GM19324 (cell line): ENCODE results near the gene SUN1.
A peak's percentile ranks its signal among the peaks of the same experiment; 100 is the strongest.

Experiments
- ATAC-seq: cut with Tn5 transposase; IDR thresholded peaks from one replicate; pipeline ENCODE4 v1.9.1; 2021; ENCODE audit warnings: mild to moderate bottlenecking, moderate library complexity; ENCODE audit not compliant: unreplicated experiment, low FRiP score

The SUN1 gene

DNA sequence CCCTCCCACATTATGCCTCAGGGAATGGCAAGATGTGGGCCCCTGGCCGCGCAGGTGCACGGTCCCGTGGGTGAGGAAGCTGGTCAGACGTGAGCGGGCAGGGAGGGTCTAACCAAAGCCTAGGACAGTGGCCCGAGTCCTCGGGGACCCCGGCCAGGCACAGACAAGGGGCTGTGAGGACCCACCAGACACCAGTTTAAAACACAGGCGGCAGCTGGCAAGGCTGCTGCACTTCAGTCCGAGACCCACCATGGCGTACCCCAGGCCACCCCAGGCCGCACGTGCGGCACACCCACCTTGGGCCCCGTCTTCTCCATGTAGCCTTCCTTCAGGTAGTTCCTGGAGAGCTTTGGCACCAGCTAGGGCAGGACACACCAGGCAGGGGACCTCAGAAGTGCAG, 67.5 kb downstream of the SUN1 start:
- ATAC-seq, result no peak

DNA sequence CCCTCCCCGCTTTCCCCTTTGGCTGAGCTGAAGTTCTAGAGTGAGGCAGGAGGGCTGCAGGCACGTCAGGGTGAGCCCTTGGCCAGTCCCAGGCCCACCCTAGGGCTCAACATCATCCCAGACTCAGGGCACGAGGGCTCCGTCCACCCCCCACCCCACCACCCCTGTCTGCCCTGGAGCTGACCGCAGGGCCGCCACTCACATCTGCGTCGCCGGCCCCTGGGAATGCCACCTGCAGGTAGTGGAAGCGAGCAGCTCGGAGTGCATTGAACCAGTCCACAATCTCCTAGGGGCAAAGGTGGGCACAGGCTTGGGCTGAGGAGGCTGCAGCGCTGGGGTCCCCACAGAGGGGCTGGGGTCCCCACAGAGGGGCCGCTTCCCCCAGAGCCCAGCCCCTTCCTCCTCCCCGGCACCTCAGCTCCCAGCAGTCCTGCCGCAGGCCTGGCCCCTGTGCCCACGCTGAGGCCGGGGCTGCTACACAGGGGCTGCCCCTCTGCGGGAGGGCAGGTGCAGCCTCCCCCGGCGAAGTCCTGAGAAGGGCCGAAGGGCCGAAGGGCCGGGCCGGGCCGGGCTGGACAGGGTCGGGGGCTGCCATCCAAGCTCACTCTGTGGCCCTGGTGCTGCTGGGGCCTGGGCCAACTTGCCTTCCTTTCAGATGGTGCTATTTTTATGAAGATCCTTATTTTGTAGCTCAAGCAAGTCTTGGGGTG, 68.2 kb downstream of the SUN1 start:
- no peak for ATAC-seq

DNA sequence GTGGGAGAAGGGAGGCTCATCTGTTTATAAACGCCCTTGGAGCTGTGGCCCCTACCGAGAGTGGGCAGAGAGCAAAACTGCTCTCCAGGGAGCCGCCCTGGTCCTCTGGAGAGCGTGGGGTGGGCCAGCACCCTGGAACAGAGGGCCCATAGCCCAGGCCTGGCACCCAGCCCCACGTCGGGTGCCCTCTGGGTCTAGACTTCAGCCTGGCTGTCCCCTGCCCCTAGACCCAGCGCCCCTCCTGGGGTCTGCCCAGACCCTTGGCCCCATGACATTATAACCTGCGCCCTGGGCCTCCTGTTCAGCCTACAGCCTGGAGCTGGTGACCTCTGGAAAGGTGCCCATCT, 68.7 kb downstream of the SUN1 start:
- ATAC-seq, result no peak

DNA sequence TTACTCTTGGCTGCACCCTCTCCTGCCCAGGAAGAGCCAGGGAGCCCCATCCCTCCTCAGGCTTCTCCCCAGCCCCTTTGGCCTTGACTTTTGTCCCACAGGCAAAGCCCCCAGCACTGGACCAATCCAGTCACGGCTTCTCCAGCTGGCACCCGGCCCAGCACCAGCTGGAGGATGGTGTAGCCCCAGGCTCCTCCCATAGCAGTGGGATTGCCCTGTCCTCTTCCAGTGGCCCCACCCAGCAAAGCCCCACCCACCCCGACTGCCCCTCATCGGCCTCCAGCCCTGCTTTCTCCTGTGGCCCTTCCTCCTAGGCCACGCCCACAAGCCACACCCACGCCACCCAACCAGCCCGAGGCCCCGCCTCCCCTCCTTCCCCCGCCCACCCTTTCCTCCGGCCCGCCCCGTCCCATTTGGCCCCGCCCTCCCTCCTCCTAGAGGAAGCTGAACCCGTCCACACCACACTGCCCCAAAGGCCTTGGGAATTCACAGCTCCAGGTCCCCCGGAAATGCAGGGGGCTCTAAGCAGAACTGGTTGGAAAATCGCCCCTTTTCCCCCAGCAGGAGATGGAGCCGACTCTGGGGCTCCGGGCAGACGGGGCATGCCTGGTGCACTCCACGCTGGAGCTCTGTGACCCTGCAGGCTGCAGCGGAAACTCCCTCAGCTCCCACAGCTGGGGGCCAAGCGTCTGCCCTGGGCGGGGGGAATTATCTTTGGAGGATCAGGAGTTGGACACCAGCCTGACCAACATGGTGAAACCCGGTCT, 69.3 kb downstream of the SUN1 start:
- ATAC-seq, result no peak

DNA sequence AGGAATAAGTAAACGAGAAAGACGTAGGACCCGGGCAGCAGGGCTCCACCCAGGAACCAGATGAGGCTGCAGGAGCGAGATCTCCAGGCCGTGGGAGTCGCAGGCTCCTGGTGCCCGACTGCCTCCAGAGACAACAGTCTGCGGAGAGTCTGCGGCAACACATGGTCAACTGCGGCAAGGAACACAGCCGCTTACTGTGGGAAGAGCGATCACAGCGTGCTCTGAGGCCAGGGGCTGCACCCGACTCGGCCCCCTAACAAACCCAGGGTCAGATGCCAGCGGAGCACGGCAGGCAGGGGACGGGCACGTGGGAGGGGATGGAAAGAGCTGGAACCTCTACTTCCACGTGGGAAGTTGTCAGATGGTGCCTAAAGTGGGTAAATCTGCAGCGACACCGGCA, 70.7 kb downstream of the SUN1 start:
- no peak for ATAC-seq

DNA sequence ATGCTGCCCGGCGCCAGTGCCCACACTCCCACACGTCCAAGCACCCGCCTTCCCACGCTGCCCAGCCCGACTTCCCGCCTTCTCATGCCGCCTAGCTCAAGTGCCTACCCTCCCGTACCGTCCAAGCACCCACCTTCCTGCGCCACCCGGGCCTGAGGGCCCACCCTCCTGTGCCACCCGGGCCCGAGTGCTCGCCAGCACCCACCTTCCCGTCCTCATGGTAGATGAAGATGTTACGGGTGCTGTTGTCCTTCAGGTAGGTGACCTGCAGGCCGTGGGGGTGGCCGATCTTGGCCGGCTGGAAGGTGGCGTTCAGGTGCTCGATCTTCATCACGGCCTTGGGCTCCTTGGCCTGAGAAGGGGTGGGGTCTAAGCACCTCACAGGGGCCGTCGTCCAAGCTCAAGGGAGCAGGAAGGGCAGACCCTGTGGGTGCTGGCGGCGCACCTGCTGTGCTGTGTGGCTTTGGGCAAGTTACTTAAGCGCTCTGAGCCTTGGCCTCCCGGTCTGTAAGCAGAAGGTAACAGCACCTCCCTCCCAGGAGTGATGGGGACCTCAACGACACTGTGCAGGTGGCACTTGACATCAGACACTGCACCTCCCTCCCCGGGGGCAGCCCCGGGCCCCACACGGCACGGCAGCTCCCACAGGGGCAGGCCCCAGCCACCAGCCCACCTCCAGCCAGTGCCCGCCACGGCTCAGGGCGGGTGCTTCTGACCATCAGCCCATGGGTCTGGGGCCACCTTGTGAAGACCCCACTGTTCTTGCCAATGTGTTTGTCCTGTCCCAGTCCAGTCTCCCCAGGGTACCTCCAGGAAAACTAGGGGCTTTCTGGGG, 71.9 kb downstream of the SUN1 start:
- no peak for ATAC-seq

DNA sequence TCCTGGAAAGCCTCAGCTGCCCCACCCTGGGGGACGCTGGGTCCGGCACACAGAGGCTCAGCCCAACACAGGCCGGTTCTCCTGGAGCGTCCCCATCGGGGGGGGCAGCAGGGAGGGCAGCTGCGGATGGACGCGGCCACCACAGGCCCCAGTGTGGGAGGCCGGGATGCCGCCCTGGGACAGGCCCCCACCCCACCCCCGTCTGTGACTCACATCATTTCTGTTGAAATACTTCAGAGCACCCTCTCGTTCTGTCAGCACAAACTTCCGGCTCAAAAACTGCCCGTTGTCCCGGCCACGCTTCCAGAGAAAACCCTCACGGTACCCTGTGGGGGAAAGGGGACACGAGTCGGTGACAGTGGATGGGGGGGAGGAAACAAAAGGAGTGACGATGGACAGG, 72.6 kb downstream of the SUN1 start:
- no peak for ATAC-seq

DNA sequence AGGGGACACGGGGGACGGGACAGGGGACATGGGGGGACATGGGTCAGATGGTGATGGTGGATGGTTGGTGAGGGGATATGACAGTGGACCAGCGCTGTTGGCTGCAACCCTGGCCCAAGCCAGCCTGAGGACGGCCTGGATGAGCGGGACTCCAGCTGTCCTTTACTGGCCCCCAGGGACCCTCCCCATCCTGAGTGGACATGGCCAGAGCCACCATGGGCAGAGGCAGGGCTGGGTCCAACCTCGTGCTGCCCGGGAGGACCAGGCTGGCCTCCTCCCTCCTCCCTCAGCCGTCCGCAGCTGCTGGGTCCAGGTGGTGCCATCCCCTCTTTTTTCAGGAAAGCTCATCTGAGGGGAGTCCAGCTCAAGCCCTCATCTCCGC, 74.5 kb downstream of the SUN1 start:
- no peak for ATAC-seq

DNA sequence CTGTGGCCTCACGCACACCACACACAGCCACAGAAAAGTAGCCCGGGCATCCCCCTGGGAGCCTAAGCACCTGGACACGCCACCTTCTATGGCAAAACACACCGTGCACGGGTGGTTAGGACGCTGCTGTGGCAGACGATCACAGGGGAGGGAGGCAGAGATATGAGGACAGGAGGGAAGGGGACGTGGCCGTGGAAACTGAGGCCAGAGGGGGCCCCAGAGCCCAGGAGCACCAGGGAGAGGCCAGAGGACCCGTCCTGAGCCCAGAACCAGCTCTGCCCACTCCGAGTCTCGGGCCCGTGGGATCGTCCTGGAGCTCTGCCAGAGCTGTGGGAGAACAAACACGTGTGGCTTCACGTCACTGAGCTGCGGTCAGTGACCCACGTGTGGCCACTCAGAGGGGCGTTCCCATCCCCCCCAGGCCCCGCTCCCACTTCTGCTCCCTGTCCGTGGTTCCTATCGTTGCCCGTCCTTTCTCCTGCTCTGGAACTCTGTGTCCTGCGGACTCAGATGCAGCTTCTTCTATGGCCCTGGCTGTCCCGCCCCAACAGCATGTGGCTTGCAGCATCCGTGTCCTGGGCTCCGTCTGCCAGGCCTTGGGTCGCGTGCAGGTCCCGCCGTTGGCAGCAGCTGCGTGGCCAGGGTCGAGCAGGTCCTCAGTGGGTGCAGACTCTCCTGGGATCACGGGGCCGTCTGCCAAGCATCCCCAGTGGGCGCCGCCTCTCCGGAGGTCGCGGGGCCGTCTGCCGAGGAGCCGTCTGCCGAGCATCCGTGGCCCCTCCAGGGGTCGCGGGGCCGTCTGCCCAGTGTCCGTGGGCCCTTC, 75.1 kb downstream of the SUN1 start:
- no peak for ATAC-seq

DNA sequence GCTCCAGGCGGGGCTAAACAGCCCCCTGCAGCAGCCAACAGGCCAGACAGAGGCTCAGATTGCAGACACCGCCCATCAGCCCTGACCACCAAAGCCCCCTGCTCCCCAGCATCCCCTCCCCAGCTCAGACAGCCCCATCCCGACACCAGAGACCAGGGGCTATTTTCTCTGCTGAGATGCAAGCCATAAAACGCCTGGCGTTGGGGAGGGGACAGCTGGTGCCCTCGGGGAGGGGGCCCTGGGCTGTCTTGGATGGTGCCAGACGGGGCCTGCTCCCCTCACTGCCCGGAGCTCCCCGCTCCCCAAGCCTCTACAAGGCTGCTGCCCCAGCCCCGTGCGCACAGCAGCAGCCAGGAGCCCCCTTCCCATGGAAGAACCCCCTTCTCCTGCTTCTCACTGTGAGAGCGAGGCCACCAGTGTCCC, 75.9 kb downstream of the SUN1 start:
- ATAC-seq, result no peak

DNA sequence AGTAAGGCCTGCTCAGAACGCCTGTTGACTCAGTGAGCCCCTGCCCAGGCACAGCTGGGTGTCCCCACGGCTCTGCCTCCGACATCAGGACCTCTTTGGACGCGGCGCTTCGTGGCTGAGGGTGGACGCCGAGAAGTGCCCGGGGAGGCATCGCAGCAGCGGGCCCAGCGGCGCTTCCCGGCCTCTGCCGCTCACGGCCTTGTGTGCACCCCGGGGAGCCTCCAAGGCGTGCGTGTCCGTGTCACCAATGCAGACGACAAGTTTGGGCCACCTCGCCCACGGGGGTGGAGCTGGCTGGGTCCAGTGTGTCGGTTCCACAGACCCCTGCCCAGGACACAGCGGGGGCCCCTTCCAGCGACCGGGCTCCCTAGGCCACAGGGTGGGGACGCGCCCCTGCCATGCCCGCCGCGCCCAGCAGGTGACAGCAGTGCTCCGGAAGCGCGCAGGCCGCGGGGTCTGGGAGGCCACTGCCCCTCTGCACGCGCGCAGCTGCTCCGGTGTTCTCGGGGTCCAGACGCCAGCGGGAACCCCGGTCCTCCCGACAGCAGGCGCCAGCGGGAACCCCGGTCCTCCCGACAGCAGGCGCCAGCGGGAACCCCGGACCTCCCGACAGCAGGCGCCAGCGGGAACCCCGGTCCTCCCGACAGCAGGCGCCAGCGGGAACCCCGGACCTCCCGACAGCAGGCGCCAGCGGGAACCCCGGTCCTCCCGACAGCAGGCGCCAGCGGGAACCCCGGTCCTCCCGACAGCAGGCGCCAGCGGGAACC, 76.5 kb downstream of the SUN1 start:
- ATAC-seq, result peak; percentile 82

DNA sequence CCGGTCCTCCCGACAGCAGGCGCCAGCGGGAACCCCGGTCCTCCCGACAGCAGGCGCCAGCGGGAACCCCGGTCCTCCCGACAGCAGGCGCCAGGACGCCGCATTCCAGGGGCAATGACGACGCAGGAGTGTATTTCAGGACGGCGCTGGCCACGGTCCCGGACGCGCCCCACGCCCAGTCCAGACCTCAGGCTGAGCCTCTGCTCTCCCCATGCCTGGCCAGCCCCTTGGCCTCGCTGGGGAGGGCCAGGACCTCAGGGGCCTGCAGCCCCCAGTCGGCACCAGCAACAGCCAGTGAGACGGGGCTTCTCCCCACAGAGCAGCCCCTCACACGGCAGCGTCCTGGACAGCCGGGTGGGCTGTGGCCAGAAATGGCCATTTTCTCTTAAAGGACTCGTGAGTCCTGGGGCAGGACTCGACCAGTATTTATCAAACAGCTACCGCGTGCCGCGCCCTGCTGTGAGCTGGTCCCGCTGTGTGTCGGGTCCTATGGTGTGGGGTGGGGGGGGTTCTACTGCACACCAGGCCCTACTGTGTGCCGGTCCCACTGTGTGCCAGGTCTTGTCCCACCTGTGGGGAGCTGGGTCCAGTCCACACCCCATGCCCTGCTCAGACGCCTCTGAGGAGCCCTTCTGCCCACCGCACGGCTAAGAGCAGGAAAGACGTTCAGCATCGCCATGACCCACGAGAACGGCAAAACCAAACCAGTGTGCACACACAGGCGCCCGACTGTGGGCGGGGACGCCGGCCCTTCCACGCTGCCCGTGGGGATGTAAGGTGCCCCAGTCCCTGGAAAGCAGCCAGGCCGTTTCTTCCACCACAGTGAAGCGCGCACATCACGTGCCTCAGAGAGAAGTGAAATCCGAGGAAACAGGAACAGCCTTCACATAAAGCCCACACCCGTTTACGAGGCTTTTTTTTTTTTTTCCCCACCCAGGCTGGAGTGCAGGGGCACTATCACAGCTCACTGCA, 77.4 kb downstream of the SUN1 start:
- ATAC-seq, result no peak

DNA sequence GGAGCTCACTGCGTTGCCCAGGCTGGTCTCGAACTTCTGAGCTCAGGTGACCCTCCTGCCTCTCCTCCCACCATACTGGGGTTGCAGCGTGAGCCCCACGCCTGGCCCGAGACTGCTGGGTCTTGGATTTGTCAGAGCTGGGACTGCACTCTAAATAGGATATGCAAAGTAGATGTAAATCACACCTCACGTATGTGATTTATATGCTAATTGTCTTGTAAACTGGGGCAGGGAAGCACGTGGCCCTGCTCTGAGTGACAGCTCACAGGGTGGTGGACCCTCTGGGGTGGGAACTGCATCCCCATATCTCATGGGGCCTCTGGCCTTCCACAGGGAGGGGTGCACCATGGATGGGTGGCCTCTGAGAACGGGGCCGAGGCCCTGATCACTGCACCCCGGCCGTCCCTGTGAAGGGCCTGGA, 78.2 kb downstream of the SUN1 start:
- no peak for ATAC-seq

DNA sequence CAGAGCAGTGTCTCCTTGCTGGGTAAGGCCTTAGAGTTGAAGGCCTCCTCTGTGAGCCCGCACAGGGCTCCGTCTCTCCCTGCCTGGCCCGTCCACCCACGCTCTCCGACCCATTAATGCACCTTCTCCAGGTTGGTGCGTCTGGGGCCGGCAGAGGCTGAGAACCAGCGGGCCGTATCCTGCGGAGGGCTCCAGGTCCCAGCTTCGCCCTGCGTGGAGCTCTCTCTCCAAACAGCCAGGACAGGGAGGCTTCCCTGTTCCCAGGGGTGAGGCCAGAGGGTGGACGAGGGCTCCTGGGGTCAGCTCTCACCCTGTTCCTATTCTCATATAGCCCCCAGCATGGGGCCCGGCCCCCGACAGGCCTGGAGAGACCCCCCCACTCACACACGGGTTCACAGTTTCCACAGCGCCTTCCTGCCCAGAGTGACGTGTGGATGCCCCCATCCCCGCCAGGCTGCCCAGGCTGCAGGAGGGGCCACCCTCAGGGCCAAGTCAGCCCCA, 78.7 kb downstream of the SUN1 start:
- no peak for ATAC-seq

DNA sequence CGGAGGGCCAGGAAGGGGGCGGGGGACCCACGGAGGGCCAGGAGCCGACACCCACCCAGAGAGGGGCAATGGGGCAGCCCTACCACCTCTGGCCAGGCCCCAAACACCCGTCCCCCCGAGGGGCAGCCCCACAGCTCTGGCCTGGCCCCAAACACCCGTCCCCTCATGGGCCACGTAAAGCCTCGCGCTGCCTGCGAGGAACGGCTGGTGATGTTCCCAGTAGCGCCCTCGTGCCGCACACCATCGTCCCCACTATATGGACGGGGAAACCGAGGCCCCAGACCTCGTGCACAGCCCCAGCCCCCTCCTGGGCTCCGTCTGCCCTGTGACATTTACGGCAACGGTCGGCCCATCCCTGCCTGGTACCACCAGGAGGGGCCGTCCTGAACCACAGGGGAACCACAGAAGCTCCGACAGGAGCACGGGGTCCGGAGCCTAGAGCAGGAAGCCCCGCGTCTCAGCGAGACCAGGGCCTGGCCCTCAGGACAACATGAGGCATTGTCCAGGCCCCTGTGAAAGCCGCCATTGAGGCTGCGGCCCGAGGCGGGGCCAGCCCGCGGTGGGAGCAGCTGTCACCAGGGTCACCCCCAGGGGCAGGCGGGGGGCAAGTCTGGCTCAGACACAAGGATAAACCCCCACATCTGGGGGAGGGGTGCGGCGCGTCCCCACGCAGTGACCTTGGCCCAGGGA, 79.7 kb downstream of the SUN1 start:
- ATAC-seq, result no peak

DNA sequence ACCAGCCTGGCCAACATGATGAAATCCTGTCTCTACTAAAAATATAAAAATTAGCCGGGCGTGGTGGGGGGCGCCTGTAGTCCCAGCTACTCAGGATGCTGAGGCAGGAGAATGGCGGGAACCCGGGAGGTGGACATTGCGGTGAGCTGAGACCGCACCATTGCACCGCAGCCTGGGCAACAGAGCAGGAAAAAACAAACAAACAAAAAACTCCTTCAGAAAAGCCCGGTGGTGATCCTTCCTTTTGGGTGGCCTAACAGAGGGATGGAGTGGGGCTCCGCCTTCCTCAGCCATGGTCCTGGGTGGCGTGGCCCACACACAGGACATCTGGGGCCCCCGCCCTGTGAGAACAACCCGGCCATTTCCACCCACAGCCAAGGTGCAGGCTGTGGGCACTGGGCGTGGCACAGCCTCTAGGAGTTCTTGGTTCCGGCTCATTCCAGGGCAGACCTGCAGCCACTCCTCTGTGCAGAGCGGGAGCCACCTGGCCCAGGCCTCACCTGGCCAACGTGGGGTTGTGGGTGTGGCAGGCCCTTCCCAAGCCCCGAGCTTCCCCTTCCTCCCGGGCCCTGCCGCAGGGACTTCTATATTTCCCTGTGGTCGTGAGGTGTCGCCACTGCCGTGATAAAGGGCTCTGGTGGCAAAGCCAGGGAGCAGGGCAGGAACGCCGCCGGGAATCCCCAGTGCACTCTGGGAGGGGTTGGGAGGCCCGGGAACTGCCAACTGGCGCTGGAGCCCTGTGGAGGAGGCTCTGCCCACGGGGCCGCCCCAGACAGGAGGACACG, 81.7 kb downstream of the SUN1 start:
- no peak for ATAC-seq

DNA sequence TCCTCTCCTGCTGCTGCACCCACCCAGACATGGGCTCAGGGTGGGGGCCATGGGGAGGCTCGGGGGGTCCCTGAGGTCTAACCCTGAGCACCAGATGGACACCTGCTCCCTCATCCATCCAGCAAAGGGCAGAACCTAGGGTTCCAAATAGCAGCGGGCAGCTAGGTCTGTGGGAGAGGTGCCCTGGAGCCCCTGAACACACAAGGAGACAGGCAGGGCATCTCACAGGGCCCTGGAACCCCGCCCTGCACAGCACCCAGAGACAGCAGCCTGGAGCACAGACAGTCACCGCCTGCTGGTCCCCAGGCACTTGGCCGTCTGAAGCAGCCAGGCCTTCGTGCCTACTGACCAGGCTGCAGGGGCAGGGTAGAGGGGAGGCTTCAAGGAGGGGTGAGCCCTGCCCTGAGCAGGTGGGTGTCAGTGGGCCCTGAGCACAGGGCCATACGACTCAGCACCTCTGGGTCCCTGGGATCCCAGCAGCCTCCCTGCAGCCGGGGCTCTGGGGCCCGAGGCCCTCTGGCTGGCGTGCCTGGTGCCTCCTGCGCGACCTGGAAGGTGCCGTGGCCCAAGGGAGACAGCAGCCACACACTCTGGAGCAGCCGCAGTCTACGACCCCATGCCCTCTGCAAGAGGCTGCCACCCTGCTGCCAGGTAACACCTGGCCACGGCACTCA, 82.4 kb downstream of the SUN1 start:
- ATAC-seq, result no peak
